Epithelial cell of proximal tubule (primary cell): ENCODE results near the gene FANCC. TPM values are rescaled to one million over a fixed set of nuclear protein-coding genes. Genes with fewer than 3 reads are reported as not detected.
"Not testable (repeated sequence)": the region's sequence is repeated elsewhere in the genome, so short reads cannot be mapped to it uniquely, and the experiment has no call there.

Experiments
- DNase-seq: peaks from one replicate; pipeline ENCODE4 v3.0.0-alpha.2; 2011; ENCODE audit warnings: low read depth
- H3K4me3 ChIP-seq: 2 replicates; pipeline ENCODE4 v1.5.1; 2011; ENCODE audit warnings: low read depth, mild to moderate bottlenecking, low read length
- CTCF ChIP-seq: conservative IDR thresholded peaks from 2 replicates; pipeline ENCODE4 v1.5.1; 2012; ENCODE audit warnings: low read depth, mild to moderate bottlenecking, low read length
- total RNA-seq: library from RNA; depleted of rRNA; stranded (reverse); fragments of >200 nt; gene quantifications from 2 replicates; pipeline ENCODE4 v1.2.3, GENCODE V29; 2015

Gene FANCC
- total RNA-seq, 1 donor from 2014 or later, result 9.4 TPM

- no peak for DNase-seq
- TF ChIP-seq CTCF, result no peak
- no peak overlapping the region for H3K4me3 ChIP-seq
Measured at GRCh38 chr9:95207403-95207802, 110.1 kb downstream of the FANCC start.

GRCh38 chr9:95206143-95206542, 111.4 kb downstream of the FANCC start:
- no peak for TF ChIP-seq CTCF
- no peak overlapping the region for H3K4me3 ChIP-seq
- no peak for DNase-seq

GRCh38 chr9:95204710-95205109, 112.8 kb downstream of the FANCC start:
- DNase-seq, result no peak
- no peak for TF ChIP-seq CTCF
- H3K4me3 ChIP-seq, result no peak overlapping the region

GRCh38 chr9:95204310-95204709, 113.2 kb downstream of the FANCC start:
- no peak overlapping the region for H3K4me3 ChIP-seq
- no peak for TF ChIP-seq CTCF
- DNase-seq, result no peak

GRCh38 chr9:95203019-95203418, 114.5 kb downstream of the FANCC start:
- not testable (repeated sequence) for H3K4me3 ChIP-seq, DNase-seq

- H3K4me3 ChIP-seq, result no peak overlapping the region
- no peak for DNase-seq
- TF ChIP-seq CTCF, result no peak
Measured at GRCh38 chr9:95202076-95202681, 115.3 kb downstream of the FANCC start.

GRCh38 chr9:95201206-95201605, 116.3 kb downstream of the FANCC start:
- DNase-seq, result no peak
- no peak for TF ChIP-seq CTCF
- H3K4me3 ChIP-seq, result no peak overlapping the region
